Measurements from ENCODE around the gene SOCS1.
A peak's percentile ranks its signal among the peaks of the same experiment; 100 is the strongest.

The SOCS1 gene

GRCh38 chr16:11245222-11245737 lies 10.7 kb downstream of the SOCS1 start:
- DNase-seq (ENCODE audit: low read depth in 2 of 2), result no peak

GRCh38 chr16:11242658-11243057 lies 13.3 kb downstream of the SOCS1 start:
- DNase-seq (ENCODE audit: low read depth in 2 of 2), result no peak

- no peak for DNase-seq (ENCODE audit: low read depth in 2 of 2)
Observed at GRCh38 chr16:11241480-11242204, 14.4 kb downstream of the SOCS1 start.

- DNase-seq (ENCODE audit: low read depth in 2 of 2), result no peak
Observed at GRCh38 chr16:11240636-11241473, 15.1 kb downstream of the SOCS1 start.

- no peak for DNase-seq (ENCODE audit: low read depth in 2 of 2)
Observed at GRCh38 chr16:11239644-11240632, 16.1 kb downstream of the SOCS1 start.

GRCh38 chr16:11238272-11239202 lies 17.5 kb downstream of the SOCS1 start:
- no peak for DNase-seq (ENCODE audit: low read depth in 2 of 2)

- no peak for DNase-seq (ENCODE audit: low read depth in 2 of 2)
Observed at GRCh38 chr16:11236461-11237254, 19.3 kb downstream of the SOCS1 start.

- DNase-seq (ENCODE audit: low read depth in 2 of 2), result no peak
Observed at GRCh38 chr16:11235703-11235991, 20.4 kb downstream of the SOCS1 start.

- no peak for DNase-seq (ENCODE audit: low read depth in 2 of 2)
Observed at GRCh38 chr16:11234884-11235702, 20.9 kb downstream of the SOCS1 start.

GRCh38 chr16:11233727-11234376 lies 22.2 kb downstream of the SOCS1 start:
- no peak for DNase-seq (ENCODE audit: low read depth in 2 of 2)

GRCh38 chr16:11232852-11233726 lies 22.9 kb downstream of the SOCS1 start:
- DNase-seq (ENCODE audit: low read depth in 2 of 2), result peak; percentile 84 to 89

GRCh38 chr16:11232302-11232851 lies 23.6 kb downstream of the SOCS1 start:
- no peak for DNase-seq (ENCODE audit: low read depth in 2 of 2)

GRCh38 chr16:11231367-11231970 lies 24.5 kb downstream of the SOCS1 start:
- DNase-seq (ENCODE audit: low read depth in 2 of 2), result no peak

GRCh38 chr16:11229906-11230305 lies 26.1 kb downstream of the SOCS1 start:
- no peak for DNase-seq (ENCODE audit: low read depth in 2 of 2)

GRCh38 chr16:11229432-11229831 lies 26.6 kb downstream of the SOCS1 start:
- no peak for DNase-seq (ENCODE audit: low read depth in 2 of 2)

- no peak for DNase-seq (ENCODE audit: low read depth in 2 of 2)
Observed at GRCh38 chr16:11225677-11226549, 30.1 kb downstream of the SOCS1 start.

Measured in stimulated activated CD8-positive, alpha-beta memory T cell treated with anti-CD3 and anti-CD28 coated beads, Interleukin-7, amount 100 ng/mL, for 1 hour (primary cell).